Activated CD8-positive, alpha-beta T cell treated with anti-CD3 and anti-CD28 coated beads for 36 hours (primary cell): Measurements from ENCODE around the gene CLDN4. TPM values are rescaled to one million over a fixed set of nuclear protein-coding genes. Genes with fewer than 3 reads are reported as not detected.

Experiments
- ATAC-seq: fragments of 200-7000 bp; cut with Tn5 transposase; one replicate; pipeline ENCODE4 v1.10.0; 2021; ENCODE audit warnings: mild to moderate bottlenecking, moderate library complexity
- CTCF ChIA-PET: fragments of 350-600 bp; sonication (Branson Sonifier 250); formaldehyde crosslinking; loops from one replicate; lab custom pipeline; 2021; ENCODE audit warnings: antibody characterized with exemption; lab: Charles Lee
- POLR2A ChIA-PET: fragments of 350-600 bp; sonication (Branson Sonifier 250); formaldehyde crosslinking; loops from one replicate; lab custom pipeline; 2021; ENCODE audit warnings: antibody characterized with exemption; lab: Charles Lee
- DNase-seq: peaks from one replicate; pipeline ENCODE4 v3.0.0-alpha.2; 2020
- H3K27ac Mint-ChIP-seq: one replicate; pipeline ENCODE4 v1.8.0; 2021; ENCODE audit warnings: mild to moderate bottlenecking, mixed read lengths
- H3K27me3 Mint-ChIP-seq: one replicate; pipeline ENCODE4 v1.8.0; 2021; ENCODE audit warnings: mixed read lengths
- H3K36me3 Mint-ChIP-seq: one replicate; pipeline ENCODE4 v1.8.0; 2021; ENCODE audit warnings: low read depth, mixed read lengths
- H3K4me1 Mint-ChIP-seq: one replicate; pipeline ENCODE4 v1.8.0; 2021; ENCODE audit warnings: low read depth, mixed read lengths
- H3K4me3 Mint-ChIP-seq: one replicate; pipeline ENCODE4 v1.8.0; 2021; ENCODE audit warnings: mild to moderate bottlenecking, moderate library complexity, mixed read lengths
- H3K9me3 Mint-ChIP-seq: one replicate; pipeline ENCODE4 v1.8.0; 2021; ENCODE audit warnings: mixed read lengths
- intact Hi-C: fragments of 100-400 bp; cut with micrococcal nuclease; formaldehyde crosslinking; loops from one replicate; pipeline ENCODE4 v1.10.0; 2022
- total RNA-seq, 2 experiments: library from RNA; stranded (reverse); gene quantifications; one replicate each; pipeline ENCODE4 v1.2.3, GENCODE V29; 2021
- TF ChIP-seq, protein P1 (sequence below): fragments of 200-600 bp; IDR thresholded peaks from one replicate; pipeline ENCODE4 v1.8.0; 2022; ENCODE audit warnings: antibody characterized with exemption, mild to moderate bottlenecking

CLDN4 gene
- total RNA-seq, 2 experiments from 2014 or later: 0.20 to 0.72 TPM

DNA sequence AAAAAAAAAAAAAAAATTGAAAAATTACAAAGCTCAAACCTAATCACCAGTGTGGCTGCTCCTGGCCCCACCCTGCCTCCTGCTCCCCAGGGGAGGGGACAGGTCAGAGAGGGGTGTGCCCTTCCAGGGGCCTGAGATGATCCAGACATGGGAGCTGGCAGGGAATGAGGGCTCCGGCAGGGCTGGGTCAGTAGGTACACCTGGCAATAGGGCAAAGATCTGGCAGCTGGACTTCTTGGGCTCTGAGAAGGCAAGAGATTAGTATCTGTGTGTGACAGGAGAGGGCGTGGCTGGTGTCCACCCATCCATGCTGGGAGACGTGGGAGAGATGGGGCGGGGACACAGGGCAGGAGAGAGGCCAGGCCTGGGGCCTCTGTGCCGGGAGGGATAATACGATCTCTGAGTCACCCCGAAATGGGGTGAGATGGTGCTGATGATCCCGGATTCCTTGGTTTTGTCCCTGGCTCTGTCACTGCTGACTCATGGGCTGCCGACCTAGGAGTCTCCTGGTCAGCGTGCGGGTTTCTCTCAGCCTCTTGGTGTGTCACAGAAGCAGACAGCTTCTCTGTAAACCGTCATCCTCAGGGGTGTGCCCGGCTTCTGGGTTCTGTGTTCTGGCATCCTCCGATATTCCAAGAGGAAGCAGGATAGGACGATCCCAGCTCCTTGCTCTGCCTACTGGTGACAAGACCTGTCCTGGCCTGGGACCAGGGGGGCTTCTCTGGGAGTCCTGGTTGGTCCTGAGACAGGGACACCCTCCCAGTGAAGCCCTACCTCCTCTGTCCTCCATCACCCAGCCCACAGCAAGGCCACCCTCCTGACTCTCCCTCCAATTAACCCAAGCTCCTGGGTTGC is 8.2 kb upstream of the CLDN4 start:
- TF ChIP-seq, protein P1, sequence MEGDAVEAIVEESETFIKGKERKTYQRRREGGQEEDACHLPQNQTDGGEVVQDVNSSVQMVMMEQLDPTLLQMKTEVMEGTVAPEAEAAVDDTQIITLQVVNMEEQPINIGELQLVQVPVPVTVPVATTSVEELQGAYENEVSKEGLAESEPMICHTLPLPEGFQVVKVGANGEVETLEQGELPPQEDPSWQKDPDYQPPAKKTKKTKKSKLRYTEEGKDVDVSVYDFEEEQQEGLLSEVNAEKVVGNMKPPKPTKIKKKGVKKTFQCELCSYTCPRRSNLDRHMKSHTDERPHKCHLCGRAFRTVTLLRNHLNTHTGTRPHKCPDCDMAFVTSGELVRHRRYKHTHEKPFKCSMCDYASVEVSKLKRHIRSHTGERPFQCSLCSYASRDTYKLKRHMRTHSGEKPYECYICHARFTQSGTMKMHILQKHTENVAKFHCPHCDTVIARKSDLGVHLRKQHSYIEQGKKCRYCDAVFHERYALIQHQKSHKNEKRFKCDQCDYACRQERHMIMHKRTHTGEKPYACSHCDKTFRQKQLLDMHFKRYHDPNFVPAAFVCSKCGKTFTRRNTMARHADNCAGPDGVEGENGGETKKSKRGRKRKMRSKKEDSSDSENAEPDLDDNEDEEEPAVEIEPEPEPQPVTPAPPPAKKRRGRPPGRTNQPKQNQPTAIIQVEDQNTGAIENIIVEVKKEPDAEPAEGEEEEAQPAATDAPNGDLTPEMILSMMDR: no peak
- DNase-seq (no peak), ATAC-seq (no peak)
- peaks cover 11% of the 10 kb centered on the region for H3K27me3 Mint-ChIP-seq
- H3K27ac Mint-ChIP-seq: no peak overlapping the region
- no peak overlapping the region for H3K4me3 Mint-ChIP-seq
- no peaks in the 10 kb centered on the region for H3K36me3 Mint-ChIP-seq
- intact Hi-C loops: no loop called here
- ChIA-PET CTCF (interaction anchor here (0.8 to 2.7 kb wide), 3 partner anchors 11 to 32 kb away, joined by 3 to 11 read pairs (median 7); no protein-coding TSS in a partner anchor), POLR2A (no interaction called here)
- no peaks in the 10 kb centered on the region for H3K9me3 Mint-ChIP-seq
- H3K4me1 Mint-ChIP-seq: peaks cover 10% of the 10 kb centered on the region

DNA sequence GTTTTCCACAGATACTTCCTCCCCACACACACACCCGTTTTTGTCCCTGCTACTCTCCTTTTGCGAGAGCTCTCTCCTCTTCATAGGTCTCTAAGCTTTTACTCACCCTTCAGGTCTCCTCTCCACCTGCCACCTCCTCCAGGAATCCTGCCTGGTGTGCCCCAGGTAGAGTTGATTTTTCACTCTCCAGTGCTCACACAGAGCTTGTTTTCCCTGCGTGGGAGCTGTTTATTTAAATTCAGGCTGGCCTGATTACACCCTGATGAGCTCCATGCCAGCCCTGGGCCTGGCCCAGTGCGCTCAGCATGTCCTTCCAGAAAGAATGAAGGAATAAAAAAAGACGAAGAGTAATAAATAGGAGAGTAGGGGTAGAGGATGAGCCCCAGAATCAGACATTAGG is 7.5 kb upstream of the CLDN4 start:
- no peak for ATAC-seq
- CTCF ChIA-PET: interaction anchor here (2.0 to 2.7 kb wide), 2 partner anchors 11 to 32 kb away, joined by 7 to 11 read pairs; no protein-coding TSS in a partner anchor
- no peak overlapping the region for H3K4me3 Mint-ChIP-seq
- no peak overlapping the region for H3K27ac Mint-ChIP-seq
- H3K36me3 Mint-ChIP-seq: no peaks in the 10 kb centered on the region
- H3K4me1 Mint-ChIP-seq: peaks cover 16% of the 10 kb centered on the region
- POLR2A ChIA-PET: no interaction called here
- no peaks in the 10 kb centered on the region for H3K9me3 Mint-ChIP-seq
- peaks cover 12% of the 10 kb centered on the region for H3K27me3 Mint-ChIP-seq
- TF ChIP-seq, protein P1: no peak
- intact Hi-C loops: no loop called here
- DNase-seq: no peak

DNA sequence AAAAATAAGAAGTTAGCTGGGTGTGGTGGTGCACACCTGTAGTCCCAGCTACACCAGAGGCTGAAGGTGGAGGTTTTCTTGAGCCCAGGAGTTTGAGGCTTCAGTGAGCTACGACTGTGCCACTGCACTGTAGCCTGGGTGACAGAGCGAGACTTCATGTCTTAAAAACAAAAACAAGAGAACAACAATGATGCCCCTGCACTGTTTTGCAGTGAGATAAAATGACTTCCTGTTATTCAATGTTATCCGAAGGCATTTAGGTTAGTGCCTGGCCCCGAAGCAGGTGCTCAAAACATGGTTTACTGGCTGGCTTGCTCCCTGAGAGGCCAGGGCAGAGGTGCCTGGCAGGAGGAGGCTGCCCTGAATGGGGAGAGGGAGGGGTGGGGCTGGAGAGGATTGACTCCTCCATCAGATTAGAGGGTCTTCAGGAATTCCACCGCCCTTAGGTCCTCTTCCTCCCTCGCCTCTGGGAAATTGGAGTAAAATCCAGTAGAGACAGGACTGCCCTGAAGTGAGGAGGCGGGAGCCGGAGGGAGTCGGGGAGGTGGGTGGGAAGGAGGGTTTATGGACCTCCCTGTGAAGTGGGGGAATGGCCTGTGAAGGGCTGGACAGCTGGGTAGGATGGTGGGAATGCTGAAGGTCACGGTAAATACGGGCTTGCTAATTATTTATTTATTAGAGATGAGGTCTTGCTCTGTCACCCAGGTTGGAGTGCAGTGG is 6.8 kb upstream of the CLDN4 start:
- POLR2A ChIA-PET: no interaction called here
- no peaks in the 10 kb centered on the region for H3K36me3 Mint-ChIP-seq
- CTCF ChIA-PET: interaction anchor here (1.6 to 2.0 kb wide), 2 partner anchors 31 to 217 kb away, joined by 5 to 7 read pairs; no protein-coding TSS in a partner anchor
- peaks cover 21% of the 10 kb centered on the region for H3K4me1 Mint-ChIP-seq
- H3K27ac Mint-ChIP-seq: no peak overlapping the region
- no peak overlapping the region for H3K4me3 Mint-ChIP-seq
- no peak for DNase-seq
- TF ChIP-seq, protein P1: no peak
- H3K27me3 Mint-ChIP-seq: peaks cover 13% of the 10 kb centered on the region
- intact Hi-C loops: no loop called here
- no peaks in the 10 kb centered on the region for H3K9me3 Mint-ChIP-seq
- no peak for ATAC-seq

DNA sequence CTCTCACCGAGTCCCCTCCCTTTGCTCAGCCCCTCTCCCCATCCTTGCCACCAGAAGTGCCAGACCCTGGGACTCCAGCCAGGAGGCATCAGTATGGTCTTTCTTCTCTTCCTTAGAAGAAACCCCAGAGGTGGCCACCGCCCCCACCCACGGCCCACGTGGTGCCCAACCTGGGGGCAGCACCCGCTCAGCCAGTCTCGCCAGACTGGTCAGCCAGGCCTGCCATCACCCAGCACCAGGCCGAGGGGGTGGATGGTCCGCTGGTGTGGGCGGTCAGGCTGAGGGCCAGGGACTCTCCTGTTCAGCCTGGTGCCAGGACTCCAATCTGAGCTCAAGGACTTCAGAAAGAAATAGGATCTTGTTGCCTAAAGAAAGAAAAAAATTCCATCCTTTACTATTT is 5.8 kb upstream of the CLDN4 start:
- POLR2A ChIA-PET: no interaction called here
- TF ChIP-seq, protein P1: no peak
- CTCF ChIA-PET: interaction anchor here (1.4 to 2.3 kb wide), 3 partner anchors 30 to 218 kb away, joined by 3 to 9 read pairs (median 5); no protein-coding TSS in a partner anchor
- Mint-ChIP-seq H3K4me3 (no peak overlapping the region), H3K27me3 (peaks cover 16% of the 10 kb centered on the region), H3K9me3 (no peaks in the 10 kb centered on the region), H3K36me3 (no peaks in the 10 kb centered on the region), H3K27ac (no peak overlapping the region), H3K4me1 (peaks cover 22% of the 10 kb centered on the region)
- DNase-seq: no peak
- intact Hi-C loops: no loop called here
- no peak for ATAC-seq
